Trophoblast cell (in vitro differentiated cells and primary cell): ENCODE measurements around the gene SRPK2. TPM values are rescaled to one million over a fixed set of nuclear protein-coding genes. Genes with fewer than 3 reads are reported as not detected.
"Not testable (repeated sequence)": the region's sequence is repeated elsewhere in the genome, so short reads cannot be mapped to it uniquely, and the experiment has no call there.

Experiments
- DNase-seq, 2 donors: peaks; one replicate each; pipeline ENCODE4 v3.0.0-alpha.2; 2016
- H2AFZ ChIP-seq: 2 replicates; pipeline ENCODE4 v1.6.1; 2013; ENCODE audit warnings: low read length, moderate library complexity, mild to moderate bottlenecking; ENCODE audit not compliant: insufficient read depth, poor library complexity
- H2AK5ac ChIP-seq: 2 replicates; pipeline ENCODE4 v1.6.1; 2013; ENCODE audit warnings: mild to moderate bottlenecking, low read length
- H2BK120ac ChIP-seq: 2 replicates; pipeline ENCODE4 v1.6.1; 2013; ENCODE audit warnings: low read length, mild to moderate bottlenecking, moderate library complexity; ENCODE audit not compliant: insufficient read depth, poor library complexity
- H2BK12ac ChIP-seq: 2 replicates; pipeline ENCODE4 v1.6.1; 2013; ENCODE audit warnings: mild to moderate bottlenecking, low read length, moderate library complexity
- H2BK5ac ChIP-seq: 2 replicates; pipeline ENCODE4 v1.6.1; 2013; ENCODE audit warnings: low read length, low read depth, moderate library complexity, mild to moderate bottlenecking; ENCODE audit not compliant: poor library complexity
- H3K14ac ChIP-seq: 2 replicates; pipeline ENCODE4 v1.6.1; 2013; ENCODE audit warnings: mild to moderate bottlenecking, low read length
- H3K18ac ChIP-seq: 2 replicates; pipeline ENCODE4 v1.6.1; 2013; ENCODE audit warnings: mild to moderate bottlenecking, low read length
- H3K23ac ChIP-seq: 2 replicates; pipeline ENCODE4 v1.6.1; 2013; ENCODE audit warnings: low read length
- H3K27ac ChIP-seq: 2 replicates; pipeline ENCODE4 v1.5.1; 2013; ENCODE audit warnings: low read depth, mild to moderate bottlenecking, inconsistent platforms, low read length, moderate library complexity
- H3K27me3 ChIP-seq: 2 replicates; pipeline ENCODE4 v1.6.1; 2013; ENCODE audit warnings: inconsistent platforms, mild to moderate bottlenecking, low read length, moderate library complexity; ENCODE audit not compliant: insufficient read depth
- H3K36me3 ChIP-seq, 2 experiments: 1 replicate in 1 of 2; 2 replicates in 1 of 2; pipeline ENCODE4 v1.6.1; 2013; ENCODE audit warnings: low read length in 2 of 2, mild to moderate bottlenecking in 2 of 2, moderate library complexity in 1 of 2; ENCODE audit not compliant: insufficient read depth in 2 of 2, control insufficient read depth in 1 of 2
- H3K4ac ChIP-seq: 2 replicates; pipeline ENCODE4 v1.6.1; 2013; ENCODE audit warnings: low read depth, mild to moderate bottlenecking, low read length, moderate library complexity
- H3K4me1 ChIP-seq, 2 experiments: 1 replicate in 1 of 2; 2 replicates in 1 of 2; pipeline ENCODE4 v1.6.1; 2013; ENCODE audit warnings: low read length in 2 of 2, mild to moderate bottlenecking in 2 of 2, moderate library complexity in 1 of 2; ENCODE audit not compliant: insufficient read depth in 2 of 2, control insufficient read depth in 1 of 2
- H3K4me2 ChIP-seq: 2 replicates; pipeline ENCODE4 v1.6.1; 2013; ENCODE audit warnings: inconsistent platforms, mild to moderate bottlenecking, low read length, moderate library complexity
- H3K4me3 ChIP-seq: 2 replicates; pipeline ENCODE4 v1.5.1; 2013; ENCODE audit warnings: mild to moderate bottlenecking, low read depth, low read length, inconsistent platforms
- H3K79me1 ChIP-seq: one replicate; pipeline ENCODE4 v1.6.1; 2013; ENCODE audit warnings: low read length
- H3K79me2 ChIP-seq: 2 replicates; pipeline ENCODE4 v1.6.1; 2013; ENCODE audit warnings: low read length, mild to moderate bottlenecking; ENCODE audit not compliant: control insufficient read depth, insufficient read depth, poor library complexity
- H3K9ac ChIP-seq: 2 replicates; pipeline ENCODE4 v1.6.1; 2013; ENCODE audit warnings: mild to moderate bottlenecking, low read length
- H3K9me3 ChIP-seq: 2 replicates; pipeline ENCODE4 v1.6.1; 2013; ENCODE audit warnings: low read depth, mild to moderate bottlenecking, control low read depth, inconsistent platforms, low read length; ENCODE audit not compliant: insufficient read depth
- H4K12ac ChIP-seq: 2 replicates; pipeline ENCODE4 v1.6.1; 2013; ENCODE audit warnings: low read depth, mild to moderate bottlenecking, low read length, moderate library complexity
- H4K8ac ChIP-seq: 2 replicates; pipeline ENCODE4 v1.6.1; 2013; ENCODE audit warnings: low read depth, mild to moderate bottlenecking, low read length, moderate library complexity
- H4K91ac ChIP-seq: one replicate; pipeline ENCODE4 v1.6.1; 2013; ENCODE audit warnings: low read depth, mild to moderate bottlenecking, low read length, moderate library complexity
- WGBS: extraction: QIAGEN DNeasy Blood & Tissue Kit; methylation state at CpG from one replicate; pipeline ENCODE4 v1.1.7; 2013; ENCODE audit warnings: missing lambda C conversion rate; ENCODE audit not compliant: insufficient read length, insufficient coverage; ENCODE audit errors: extremely low coverage; 5-methylcytosine and 5-hydroxymethylcytosine counted together
- polyA plus RNA-seq: library from polyadenylated mRNA; stranded (reverse); fragments of 200-250 nt; gene quantifications from 2 replicates; pipeline ENCODE4 v1.2.3, GENCODE V29; 2013

SRPK2 gene
- 22.5 and 24.3 TPM in 2 replicates for polyA plus RNA-seq

DNA sequence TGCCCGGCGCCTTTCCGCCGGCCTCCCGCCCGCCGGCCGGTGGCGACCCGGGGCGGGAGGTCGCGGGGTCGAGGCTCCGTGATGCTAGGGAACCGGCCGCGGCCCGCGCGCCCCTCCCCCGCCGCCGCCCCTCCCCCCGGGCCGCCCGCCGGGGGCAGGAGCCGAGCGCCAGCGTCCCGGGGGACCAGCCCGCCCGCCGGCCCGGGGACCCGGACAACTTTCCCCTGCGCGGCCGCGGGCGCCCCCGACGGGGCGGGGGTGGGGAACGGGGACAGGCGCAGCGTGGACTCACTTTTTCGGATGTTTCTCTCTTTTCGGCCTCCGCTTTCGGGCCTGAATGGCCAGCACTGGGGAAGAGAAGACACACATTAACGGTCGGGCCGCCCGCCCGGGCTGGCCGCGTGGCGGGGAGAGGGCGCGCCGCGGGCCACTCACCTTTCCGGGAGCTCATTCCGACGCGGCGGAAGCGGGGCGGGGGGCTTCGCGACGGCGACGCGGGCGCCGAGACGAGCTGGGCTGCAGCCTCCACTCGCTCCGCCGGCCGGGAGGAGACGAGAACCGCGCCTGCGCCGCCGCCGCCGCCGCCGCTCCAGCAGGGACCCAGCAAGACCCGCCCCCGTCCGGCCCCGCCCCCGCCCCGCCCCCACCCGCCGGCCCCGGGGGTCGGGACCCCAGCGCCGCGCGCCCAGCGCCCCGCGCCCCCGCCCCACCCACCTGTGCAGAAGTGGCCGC, at the start of gene SRPK2:
TSS of gene SRPK2 (minus strand) at position 566 of the 732 bp plus-strand sequence.
- peak within 1 kb of the TSS; percentile 98 for H4K12ac ChIP-seq
- H3K79me2 ChIP-seq, result peaks cover 4% of the 10 kb centered on the region
- peak within 1 kb of the TSS; percentile 81 for H4K91ac ChIP-seq
- no peaks in the 10 kb centered on the region for H3K9me3 ChIP-seq
- DNase-seq, result peak; percentile 69 to 72
- peak within 1 kb of the TSS; percentile 97 for H3K14ac ChIP-seq
- peak within 1 kb of the TSS; percentile 97 for H2BK120ac ChIP-seq
- no peak within 1 kb of the TSS for H2AK5ac ChIP-seq
- H3K36me3 ChIP-seq, result peaks cover 3 to 4% of the 10 kb centered on the region in 2 experiments
- peak within 1 kb of the TSS; percentile 74 for H3K27ac ChIP-seq
- H3K27me3 ChIP-seq, result no peaks in the 10 kb centered on the region
- peak within 1 kb of the TSS; percentile 83 for H3K4ac ChIP-seq
- H3K23ac ChIP-seq, result no peak within 1 kb of the TSS
- H2BK5ac ChIP-seq, result peak within 1 kb of the TSS; percentile 94
- peak within 1 kb of the TSS; percentile 94 for H3K4me3 ChIP-seq
- peak within 1 kb of the TSS; percentile 97 for H4K8ac ChIP-seq
- H3K4me1 ChIP-seq, result no peaks in the 10 kb centered on the region
- H3K4me2 ChIP-seq, result peak within 1 kb of the TSS; percentile 67
- H2AFZ ChIP-seq, result peak within 1 kb of the TSS; percentile 96
- no peak within 1 kb of the TSS for H2BK12ac ChIP-seq
- peaks cover 8% of the 10 kb centered on the region for H3K79me1 ChIP-seq
- H3K9ac ChIP-seq, result peak within 1 kb of the TSS; percentile 62
- WGBS, result no CpG with 5 or more reads among the region's 113 CpGs
- H3K18ac ChIP-seq, result peak within 1 kb of the TSS; percentile 98

DNA sequence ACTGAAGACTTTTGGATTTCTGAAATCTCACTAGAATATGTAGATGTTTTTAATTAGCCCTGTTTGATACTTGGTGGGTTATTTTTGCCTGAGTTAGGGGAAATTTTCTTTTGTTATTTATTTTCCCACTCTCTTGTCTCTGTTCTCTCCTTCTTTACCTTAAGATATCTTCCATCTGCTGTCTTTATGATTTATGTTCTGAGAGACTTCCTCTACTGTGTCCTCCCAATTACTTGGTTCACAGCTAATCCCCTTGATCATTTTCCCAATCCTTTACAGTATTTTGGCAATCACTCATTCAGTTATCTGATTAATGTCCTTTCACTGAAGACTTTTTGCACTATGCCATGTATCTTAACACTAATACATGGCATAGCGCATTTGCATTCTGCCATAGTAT, 49.5 kb upstream of the SRPK2 start:
- H4K91ac ChIP-seq, result no peak overlapping the region
- H2BK120ac ChIP-seq, result no peak overlapping the region
- H2AK5ac ChIP-seq, result no peak overlapping the region
- no peaks in the 10 kb centered on the region for H3K27me3 ChIP-seq
- DNase-seq, result no peak
- H3K79me2 ChIP-seq, result no peaks in the 10 kb centered on the region
- no CpG with 5 or more reads among the region's 1 CpG for WGBS
- no peak overlapping the region for H3K9ac ChIP-seq
- no peak overlapping the region for H4K12ac ChIP-seq
- H3K18ac ChIP-seq, result no peak overlapping the region
- H2BK12ac ChIP-seq, result no peak overlapping the region
- H2BK5ac ChIP-seq, result no peak overlapping the region
- H3K4ac ChIP-seq, result no peak overlapping the region
- H3K14ac ChIP-seq, result no peak overlapping the region
- H3K4me2 ChIP-seq, result no peak overlapping the region
- H3K23ac ChIP-seq, result no peak overlapping the region
- peaks cover 4 to 5% of the 10 kb centered on the region in 2 experiments for H3K4me1 ChIP-seq
- no peak overlapping the region for H3K4me3 ChIP-seq
- no peak overlapping the region for H4K8ac ChIP-seq
- H3K9me3 ChIP-seq, result no peaks in the 10 kb centered on the region
- no peaks in the 10 kb centered on the region for H3K36me3 ChIP-seq
- no peak overlapping the region for H3K27ac ChIP-seq
- H2AFZ ChIP-seq, result no peak overlapping the region
- H3K79me1 ChIP-seq, result no peaks in the 10 kb centered on the region

DNA sequence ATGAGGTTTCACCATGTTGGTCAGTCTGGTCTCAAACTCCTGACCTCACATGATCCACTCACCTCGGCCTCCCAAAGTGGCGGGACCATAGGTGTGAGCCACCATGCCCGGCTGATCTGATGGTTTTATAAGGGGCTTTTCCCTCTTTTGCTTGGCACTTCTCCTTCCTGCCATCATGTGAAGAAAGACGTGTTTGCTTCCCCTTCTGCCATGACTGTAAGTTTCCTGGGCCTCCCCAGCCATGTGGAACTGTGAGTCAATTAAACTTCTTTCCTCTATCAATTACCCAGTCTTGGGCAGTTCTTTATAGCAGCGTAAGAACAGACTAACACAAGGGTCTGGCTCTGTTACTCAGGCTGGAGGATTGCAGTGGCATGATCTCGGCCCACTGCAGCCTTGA, 48.6 kb upstream of the SRPK2 start:
- H2AFZ ChIP-seq, H3K9ac ChIP-seq, H2AK5ac ChIP-seq, H3K27ac ChIP-seq, DNase-seq, H3K4me1 ChIP-seq, H3K79me2 ChIP-seq, H3K79me1 ChIP-seq, H3K23ac ChIP-seq, H3K4ac ChIP-seq, H2BK5ac ChIP-seq, H3K4me3 ChIP-seq, H3K9me3 ChIP-seq, H4K12ac ChIP-seq, H3K14ac ChIP-seq, H3K18ac ChIP-seq, H4K91ac ChIP-seq, H2BK12ac ChIP-seq, H3K36me3 ChIP-seq, H3K27me3 ChIP-seq, H3K4me2 ChIP-seq, H2BK120ac ChIP-seq, H4K8ac ChIP-seq: not testable (repeated sequence)
- no CpG with 5 or more reads among the region's 6 CpGs for WGBS

DNA sequence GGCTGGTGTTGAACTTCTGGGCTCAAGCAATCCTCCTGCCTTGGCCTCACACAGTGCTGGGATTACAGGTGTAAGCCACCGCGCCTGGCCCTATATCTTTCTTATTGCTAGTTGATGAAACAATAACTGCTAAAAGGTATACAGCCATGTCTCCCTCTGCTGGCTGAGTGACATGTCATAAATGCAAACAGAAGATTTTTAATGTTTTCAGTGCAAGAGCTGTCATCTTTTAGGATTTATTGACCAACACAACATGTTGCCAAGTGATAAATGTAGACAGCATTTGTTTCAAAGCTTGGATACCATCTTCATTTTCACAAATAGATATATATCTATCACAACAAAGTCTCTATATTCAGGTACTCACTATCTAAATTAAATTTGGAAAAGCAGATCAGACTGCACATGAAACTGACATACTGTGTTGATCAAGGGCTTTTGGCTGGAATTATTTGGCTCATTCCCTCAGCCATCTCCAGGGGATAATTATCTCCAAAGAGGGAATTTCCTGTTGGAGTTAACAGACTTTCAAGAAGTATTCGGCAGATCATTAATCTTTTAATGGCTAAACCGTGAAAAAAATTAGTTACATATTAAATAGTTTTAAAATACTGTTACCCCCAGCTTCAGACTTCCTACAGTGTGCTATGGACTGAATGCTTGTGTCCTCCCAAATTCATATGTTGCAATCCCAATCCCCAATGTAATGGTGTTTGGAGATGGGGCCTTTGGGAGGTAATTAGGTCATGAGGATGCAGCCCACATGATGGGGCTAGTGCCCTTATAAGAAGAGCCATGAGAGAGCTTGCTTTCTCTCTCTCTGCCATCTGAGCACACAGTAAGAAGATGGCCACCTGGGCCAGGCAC, 41.3 kb upstream of the SRPK2 start:
- no peak overlapping the region for H2AFZ ChIP-seq
- WGBS, result no CpG with 5 or more reads among the region's 4 CpGs
- H3K9me3 ChIP-seq, result no peaks in the 10 kb centered on the region
- H2AK5ac ChIP-seq, result no peak overlapping the region
- H3K18ac ChIP-seq, result no peak overlapping the region
- no peak overlapping the region for H4K12ac ChIP-seq
- H3K36me3 ChIP-seq, result no peaks in the 10 kb centered on the region
- no peak overlapping the region for H3K4me2 ChIP-seq
- no peak overlapping the region for H3K9ac ChIP-seq
- H3K79me1 ChIP-seq, result no peaks in the 10 kb centered on the region
- no peaks in the 10 kb centered on the region for H3K79me2 ChIP-seq
- no peak overlapping the region for H3K4ac ChIP-seq
- peak; percentile 54 to 82 for DNase-seq
- H4K8ac ChIP-seq, result no peak overlapping the region
- H3K4me1 ChIP-seq, result no peaks in the 10 kb centered on the region
- H2BK5ac ChIP-seq, result no peak overlapping the region
- no peak overlapping the region for H2BK120ac ChIP-seq
- H3K14ac ChIP-seq, result no peak overlapping the region
- no peak overlapping the region for H2BK12ac ChIP-seq
- no peak overlapping the region for H4K91ac ChIP-seq
- no peak overlapping the region for H3K27ac ChIP-seq
- H3K4me3 ChIP-seq, result no peak overlapping the region
- no peaks in the 10 kb centered on the region for H3K27me3 ChIP-seq
- H3K23ac ChIP-seq, result no peak overlapping the region
